ENCODE results near the gene COL15A1. TPM values are rescaled to one million over a fixed set of nuclear protein-coding genes. Genes with fewer than 3 reads are reported as not detected.

Gene COL15A1
- total and polyA plus RNA-seq, 10 donors, result 0.33 to 9.3 (median 2.1) TPM

GRCh38 chr9:99041618-99042017 lies 97.9 kb downstream of the COL15A1 start:
- peaks cover 0 to 16% (median 10%) of the 10 kb centered on the region in 8 donors for H3K9me3 ChIP-seq
- no peaks in the 10 kb centered on the region for H3K27me3 ChIP-seq (replicated peaks in 1 of 7)
- DNase-seq, result no peak
- no peaks in the 10 kb centered on the region for H3K36me3 ChIP-seq
- peaks cover 0 to 32% (median 24%) of the 10 kb centered on the region in 6 donors for H3K4me1 ChIP-seq
- H3K27ac ChIP-seq, result peak overlapping the region in 2 of 8 donors; percentile 2 to 33
- TF ChIP-seq, protein P1, sequence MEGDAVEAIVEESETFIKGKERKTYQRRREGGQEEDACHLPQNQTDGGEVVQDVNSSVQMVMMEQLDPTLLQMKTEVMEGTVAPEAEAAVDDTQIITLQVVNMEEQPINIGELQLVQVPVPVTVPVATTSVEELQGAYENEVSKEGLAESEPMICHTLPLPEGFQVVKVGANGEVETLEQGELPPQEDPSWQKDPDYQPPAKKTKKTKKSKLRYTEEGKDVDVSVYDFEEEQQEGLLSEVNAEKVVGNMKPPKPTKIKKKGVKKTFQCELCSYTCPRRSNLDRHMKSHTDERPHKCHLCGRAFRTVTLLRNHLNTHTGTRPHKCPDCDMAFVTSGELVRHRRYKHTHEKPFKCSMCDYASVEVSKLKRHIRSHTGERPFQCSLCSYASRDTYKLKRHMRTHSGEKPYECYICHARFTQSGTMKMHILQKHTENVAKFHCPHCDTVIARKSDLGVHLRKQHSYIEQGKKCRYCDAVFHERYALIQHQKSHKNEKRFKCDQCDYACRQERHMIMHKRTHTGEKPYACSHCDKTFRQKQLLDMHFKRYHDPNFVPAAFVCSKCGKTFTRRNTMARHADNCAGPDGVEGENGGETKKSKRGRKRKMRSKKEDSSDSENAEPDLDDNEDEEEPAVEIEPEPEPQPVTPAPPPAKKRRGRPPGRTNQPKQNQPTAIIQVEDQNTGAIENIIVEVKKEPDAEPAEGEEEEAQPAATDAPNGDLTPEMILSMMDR (IDR thresholded peaks at IDR 0.05 in 8 of 11, conservative IDR thresholded peaks at IDR 0.05 in 3 of 11), result no peak
- no peak for TF ChIP-seq POLR2AphosphoS5 (IDR thresholded peaks at IDR 0.05)
- no peak for TF ChIP-seq POLR2A (IDR thresholded peaks at IDR 0.05)
- no peak overlapping the region for H3K4me3 ChIP-seq
- 77 to 95% (median 86%) methylated on average over 4 of the region's 4 CpGs for WGBS, 5 donors
- intact Hi-C loops (cut with DNase I; ENCODE audit: low total_unique reads), result no loop called here

DNA sequence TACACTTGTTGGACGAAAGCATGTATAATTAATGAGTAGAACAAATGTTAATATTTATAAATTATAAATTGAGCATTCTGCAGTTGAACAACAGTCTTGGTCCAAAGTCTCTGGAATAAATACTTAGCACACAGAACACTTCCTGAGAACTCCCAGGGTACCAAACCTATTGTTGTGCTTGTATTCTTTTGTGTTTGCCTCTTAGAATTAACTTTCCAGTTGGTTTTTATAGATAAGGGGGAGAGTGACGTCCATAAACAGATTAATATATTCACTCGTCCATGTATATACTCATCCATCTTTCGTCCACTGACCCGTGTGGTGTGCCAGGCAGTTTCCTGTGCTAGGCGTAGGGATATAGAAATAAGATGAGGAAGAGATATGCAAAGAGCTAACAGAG lies 98.9 kb downstream of the COL15A1 start:
- WGBS, 5 donors, result 77 to 88% (median 84%) methylated on average over 6 of the region's 6 CpGs
- intact Hi-C loops (cut with DNase I; ENCODE audit: low total_unique reads), result no loop called here
- H3K9me3 ChIP-seq, result peaks cover 0 to 16% (median 10%) of the 10 kb centered on the region in 8 donors
- no peak overlapping the region for H3K27ac ChIP-seq
- peaks cover 0 to 32% (median 24%) of the 10 kb centered on the region in 6 donors for H3K4me1 ChIP-seq
- no peak for DNase-seq
- H3K36me3 ChIP-seq, result no peaks in the 10 kb centered on the region
- TF ChIP-seq POLR2AphosphoS5 (IDR thresholded peaks at IDR 0.05), result no peak
- H3K4me3 ChIP-seq, result no peak overlapping the region
- H3K27me3 ChIP-seq (replicated peaks in 1 of 7), result no peaks in the 10 kb centered on the region

DNA sequence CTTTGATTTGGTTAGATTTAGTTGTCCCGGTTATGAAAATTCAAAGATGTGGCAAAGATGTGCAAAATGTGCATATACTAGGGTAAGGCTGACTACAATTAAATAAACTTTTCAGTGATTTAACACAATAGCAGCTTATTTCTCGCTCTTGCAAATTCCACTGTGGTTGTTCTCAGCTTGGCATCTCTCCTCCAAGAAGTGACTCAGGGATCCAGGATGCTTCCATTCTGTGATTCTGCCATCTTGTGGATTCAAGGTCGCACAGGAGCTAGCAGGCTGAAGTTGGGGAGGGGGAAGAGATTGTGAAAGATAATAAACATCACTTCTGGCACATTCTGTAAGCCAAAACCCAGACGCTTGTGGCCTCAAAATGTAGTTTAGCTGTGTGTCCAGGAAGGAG lies 101.1 kb downstream of the COL15A1 start:
- 74 to 88% (median 82%) methylated on average over 4 of the region's 4 CpGs for WGBS, 5 donors

DNA sequence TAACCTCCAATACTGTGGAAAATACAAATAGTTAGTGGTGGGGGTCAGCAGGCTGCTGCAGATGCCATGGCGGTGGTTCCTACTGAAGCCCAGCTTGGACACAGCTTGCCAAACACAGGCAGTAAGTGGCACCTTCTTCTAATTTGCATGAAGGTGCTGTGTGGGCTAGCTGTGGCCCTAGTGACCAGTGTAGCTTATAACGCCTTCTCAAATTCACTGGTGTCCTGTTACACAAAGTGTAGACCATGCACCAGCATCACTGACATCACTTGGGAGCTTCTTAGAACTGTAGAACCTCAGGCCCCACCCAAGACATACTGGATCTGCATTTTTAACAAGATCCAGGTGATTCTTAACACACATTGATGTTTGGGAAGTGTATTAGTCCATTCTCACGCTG lies 102.4 kb downstream of the COL15A1 start:
- Histone ChIP-seq H3K4me1 (peaks cover 0 to 18% (median 7%) of the 10 kb centered on the region in 6 donors), H3K36me3 (no peaks in the 10 kb centered on the region), H3K27me3 (replicated peaks in 1 of 7) (no peaks in the 10 kb centered on the region), H3K9me3 (peaks cover 0 to 16% (median 10%) of the 10 kb centered on the region in 8 donors), H3K4me3 (no peak overlapping the region), H3K27ac (no peak overlapping the region)
- intact Hi-C loops (cut with DNase I; ENCODE audit: low total_unique reads), result no loop called here
- TF ChIP-seq, protein P1 (IDR thresholded peaks at IDR 0.05 in 8 of 11, conservative IDR thresholded peaks at IDR 0.05 in 3 of 11), result no peak
- TF ChIP-seq POLR2A (IDR thresholded peaks at IDR 0.05) (no peak), POLR2AphosphoS5 (IDR thresholded peaks at IDR 0.05) (no peak)
- DNase-seq, result no peak
- WGBS, 5 donors, result 87 to 95% (median 92%) methylated on average over 3 of the region's 3 CpGs

More for the DNA sequence above, 101.1 kb downstream of the COL15A1 start:
- H3K36me3 ChIP-seq, result no peaks in the 10 kb centered on the region
- intact Hi-C loops (cut with DNase I; ENCODE audit: low total_unique reads), result no loop called here
- no peak overlapping the region for H3K4me3 ChIP-seq
- peaks cover 0 to 30% (median 20%) of the 10 kb centered on the region in 6 donors for H3K4me1 ChIP-seq
- no peaks in the 10 kb centered on the region for H3K27me3 ChIP-seq (replicated peaks in 1 of 7)
- no peak for DNase-seq
- H3K27ac ChIP-seq, result no peak overlapping the region
- TF ChIP-seq POLR2A (IDR thresholded peaks at IDR 0.05) (no peak), POLR2AphosphoS5 (IDR thresholded peaks at IDR 0.05) (no peak)
- TF ChIP-seq, protein P1 (IDR thresholded peaks at IDR 0.05 in 8 of 11, conservative IDR thresholded peaks at IDR 0.05 in 3 of 11), result no peak
- H3K9me3 ChIP-seq, result peaks cover 0 to 16% (median 10%) of the 10 kb centered on the region in 8 donors

Data from spleen (tissue), 11 donors.